Stomach (tissue), 9 donors: Measurements from ENCODE around the gene STAT5B. TPM values are rescaled to one million over a fixed set of nuclear protein-coding genes. Genes with fewer than 3 reads are reported as not detected.

Experiments
- DNase-seq, 2 donors: peaks; one replicate each; pipeline versions ENCODE4 v3.0.0 to v3.0.0-alpha.2; 2013 to 2019
- H3K27ac ChIP-seq, 5 donors: fragments of 200-600 bp in 4 of 5; sonication (generic) in 4 of 5; one replicate each; pipeline ENCODE4 v1.5.1; 2013 to 2019; ENCODE audit warnings: mild to moderate bottlenecking in 1 of 5, moderate library complexity in 1 of 5
- H3K27me3 ChIP-seq, 3 donors: fragments of 200-600 bp; sonication (generic); one replicate each; pipeline ENCODE4 v1.5.1; 2017 to 2019; ENCODE audit warnings: mixed run types in 1 of 3
- H3K36me3 ChIP-seq, 4 donors: fragments of 200-600 bp; sonication (generic); 1 replicate in 3 of 4; 2 replicates in 1 of 4; pipeline ENCODE4 v1.5.1; 2016 to 2019
- H3K4me1 ChIP-seq, 4 donors: fragments of 200-600 bp; sonication (generic); one replicate each; pipeline ENCODE4 v1.5.1; 2016 to 2019
- H3K4me3 ChIP-seq, 4 donors: fragments of 200-600 bp; sonication (generic) in 3 of 4; one replicate each; pipeline ENCODE4 v1.5.1; 2016 to 2019; ENCODE audit warnings: mild to moderate bottlenecking in 1 of 4
- H3K9me3 ChIP-seq, 4 donors: fragments of 200-600 bp; sonication (generic); one replicate each; pipeline ENCODE4 v1.5.1; 2016 to 2019
- EP300 ChIP-seq: sonication (generic); formaldehyde crosslinking; IDR thresholded peaks from one replicate; pipeline ENCODE4 v1.6.1; 2017; ENCODE audit warnings: antibody characterized with exemption
- POLR2A ChIP-seq, 4 donors: fragments of 450-650 bp; IDR thresholded peaks; one replicate each; pipeline ENCODE4 v1.6.1; 2016; ENCODE audit warnings: antibody characterized with exemption in 4 of 4, control low read depth in 2 of 4, mild to moderate bottlenecking in 1 of 4, moderate library complexity in 1 of 4
- POLR2AphosphoS5 ChIP-seq, 3 donors: sonication (generic); formaldehyde crosslinking; IDR thresholded peaks; one replicate each; pipeline ENCODE4 v1.6.1; 2016; ENCODE audit warnings: antibody characterized with exemption in 3 of 3
- WGBS, 5 donors: extraction: QIAGEN DNeasy Blood & Tissue Kit in 3 of 5; methylation state at CpG; one replicate each; pipeline versions ENCODE4 v1.1.5 to v1.1.7; 2013 to 2018; 5-methylcytosine and 5-hydroxymethylcytosine counted together
- intact Hi-C: fragments of 100-400 bp; cut with DNase I; formaldehyde crosslinking; loops from one replicate; pipeline ENCODE4 v1.15.1; 2023; ENCODE audit warnings: low total_unique reads
- polyA plus RNA-seq, 3 donors: library from polyadenylated mRNA; stranded (reverse); fragments of 200-250 nt; gene quantifications; one replicate each; pipeline ENCODE4 v1.2.3, GENCODE V29; 2013
- total RNA-seq, 5 donors: library from RNA; depleted of rRNA; stranded (reverse); fragments of >200 nt; gene quantifications; one replicate each; pipeline versions ENCODE4 v1.1.0 to v1.2.3, GENCODE V29; 2014 to 2016
- TF ChIP-seq, protein P1 (sequence below), 7 experiments: fragments of 450-650 bp in 4 of 7; fragments of 200-600 bp in 3 of 7; sonication (generic) in 3 of 7; IDR thresholded peaks; one replicate each; pipeline ENCODE4 v1.5.1; 2016 to 2019; ENCODE audit warnings: antibody characterized with exemption in 7 of 7, control low read depth in 2 of 7, mild to moderate bottlenecking in 1 of 7
- donor health status: healthy with polysubstance abuse.
- donor health status: Bipolar disorder and iron deficiency.
- donor health status: healthy.

Gene STAT5B
- total and polyA plus RNA-seq, 8 donors = 18.9 to 86.2 (median 52.4) TPM

DNA sequence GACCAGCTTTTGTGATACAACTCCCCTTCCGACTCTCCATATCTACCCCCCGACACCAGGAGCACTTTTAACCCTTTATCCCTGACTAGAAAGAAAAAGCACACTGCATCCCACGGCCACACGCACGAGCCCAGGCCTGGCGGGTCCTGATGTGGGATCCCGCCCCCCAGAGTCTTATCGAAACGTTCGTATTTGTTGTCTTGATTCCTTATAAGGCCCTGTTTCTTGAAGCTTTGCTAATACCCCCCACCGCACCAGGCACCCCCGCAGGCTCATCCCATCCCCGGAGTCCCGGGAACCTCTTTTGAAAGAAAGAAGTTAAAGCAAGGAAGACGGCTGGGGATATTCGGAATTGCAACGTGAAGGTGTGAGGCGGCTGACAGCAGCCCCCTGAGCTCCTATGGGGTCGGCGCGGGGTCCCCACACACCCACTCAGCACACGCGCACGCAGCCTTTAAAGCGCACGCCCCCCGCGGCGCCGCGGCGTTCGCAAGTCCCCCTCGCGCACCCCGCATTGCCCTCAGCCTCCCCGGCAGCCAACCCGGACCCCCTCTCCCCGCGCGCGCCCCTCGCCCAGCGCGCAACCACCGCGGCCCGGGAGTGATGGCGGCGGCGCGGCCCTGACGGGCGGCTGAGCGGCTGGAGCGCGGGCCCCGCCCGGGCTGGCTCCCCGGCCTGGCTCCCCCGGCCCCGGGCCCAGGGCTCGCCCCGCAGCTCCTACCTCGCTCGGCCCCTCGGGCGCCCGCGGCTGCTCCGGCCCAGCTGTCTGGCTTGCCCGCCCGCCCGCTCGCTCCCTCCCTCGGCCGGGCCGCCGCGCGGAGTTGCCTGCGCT, 448 bp downstream of the STAT5B start:
- Histone ChIP-seq H3K4me3 (peak overlapping the region; percentile 90 to 98 (median 92)), H3K9me3 (no peaks in the 10 kb centered on the region), H3K27me3 (no peaks in the 10 kb centered on the region), H3K4me1 (peaks cover 18 to 54% (median 37%) of the 10 kb centered on the region in 4 donors), H3K36me3 (no peaks in the 10 kb centered on the region), H3K27ac (peak overlapping the region; percentile 88 to 98 (median 93))
- 0 to 3% (median 1%) methylated on average over 20 to 82 of the region's 82 CpGs for WGBS, 5 donors
- TF ChIP-seq EP300 (no peak), POLR2A (IDR thresholded peaks at IDR 0.05) (no peak), POLR2AphosphoS5 (IDR thresholded peaks at IDR 0.05) (peak in 2 of 3 donors; percentile 34 to 51)
- TF ChIP-seq, protein P1, sequence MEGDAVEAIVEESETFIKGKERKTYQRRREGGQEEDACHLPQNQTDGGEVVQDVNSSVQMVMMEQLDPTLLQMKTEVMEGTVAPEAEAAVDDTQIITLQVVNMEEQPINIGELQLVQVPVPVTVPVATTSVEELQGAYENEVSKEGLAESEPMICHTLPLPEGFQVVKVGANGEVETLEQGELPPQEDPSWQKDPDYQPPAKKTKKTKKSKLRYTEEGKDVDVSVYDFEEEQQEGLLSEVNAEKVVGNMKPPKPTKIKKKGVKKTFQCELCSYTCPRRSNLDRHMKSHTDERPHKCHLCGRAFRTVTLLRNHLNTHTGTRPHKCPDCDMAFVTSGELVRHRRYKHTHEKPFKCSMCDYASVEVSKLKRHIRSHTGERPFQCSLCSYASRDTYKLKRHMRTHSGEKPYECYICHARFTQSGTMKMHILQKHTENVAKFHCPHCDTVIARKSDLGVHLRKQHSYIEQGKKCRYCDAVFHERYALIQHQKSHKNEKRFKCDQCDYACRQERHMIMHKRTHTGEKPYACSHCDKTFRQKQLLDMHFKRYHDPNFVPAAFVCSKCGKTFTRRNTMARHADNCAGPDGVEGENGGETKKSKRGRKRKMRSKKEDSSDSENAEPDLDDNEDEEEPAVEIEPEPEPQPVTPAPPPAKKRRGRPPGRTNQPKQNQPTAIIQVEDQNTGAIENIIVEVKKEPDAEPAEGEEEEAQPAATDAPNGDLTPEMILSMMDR (IDR thresholded peaks at IDR 0.05) = no peak
- peak in 1 of 2 donors; percentile 65 for DNase-seq
- intact Hi-C loops = no loop called here

DNA sequence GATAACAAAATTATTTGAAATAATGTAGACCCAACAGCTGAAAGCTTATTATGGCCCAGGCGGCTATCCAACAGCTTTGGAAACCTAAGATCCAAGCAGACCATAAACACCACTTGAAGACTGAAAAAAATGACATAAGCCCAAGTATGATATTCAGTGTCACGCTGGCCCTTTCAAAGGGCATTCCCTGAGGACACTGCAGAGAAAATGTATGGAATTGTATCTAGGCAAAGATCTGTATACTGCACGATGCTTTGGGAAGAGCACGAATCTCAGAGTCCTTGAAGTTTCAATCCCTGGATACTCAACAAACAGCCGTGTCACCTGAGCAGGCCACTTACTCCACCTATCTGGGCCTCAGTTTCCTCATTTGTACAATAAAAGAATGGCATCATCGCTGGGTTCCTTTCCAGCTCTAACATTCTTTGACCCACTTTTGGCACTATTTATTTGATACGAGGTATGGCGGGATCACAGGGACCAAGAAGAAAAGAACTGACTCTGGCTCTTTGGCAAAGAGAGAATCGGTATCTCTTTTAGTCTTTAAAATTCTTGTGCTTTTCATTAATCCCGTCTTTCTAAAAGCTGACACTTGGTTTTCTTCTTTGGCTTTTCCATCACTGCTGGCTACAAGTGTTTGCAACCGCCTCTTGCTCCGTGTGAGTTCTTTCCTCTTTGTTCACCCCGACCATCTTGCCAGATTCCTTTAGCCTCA, 1.2 kb downstream of the STAT5B start:
- TF ChIP-seq, protein P1 (IDR thresholded peaks at IDR 0.05) = no peak
- TF ChIP-seq POLR2A (IDR thresholded peaks at IDR 0.05) (no peak), POLR2AphosphoS5 (IDR thresholded peaks at IDR 0.05) (no peak), EP300 (no peak)
- no peak for DNase-seq
- intact Hi-C loops = no loop called here
- 20 to 28% (median 26%) methylated on average over 13 of the region's 13 CpGs for WGBS, 5 donors
- peak overlapping the region; percentile 88 to 98 (median 93) for H3K27ac ChIP-seq
- H3K4me1 ChIP-seq = peaks cover 18 to 62% (median 40%) of the 10 kb centered on the region in 4 donors
- H3K4me3 ChIP-seq = peak overlapping the region; percentile 90 to 98 (median 92)
- no peaks in the 10 kb centered on the region for H3K27me3 ChIP-seq
- H3K9me3 ChIP-seq = no peaks in the 10 kb centered on the region
- no peaks in the 10 kb centered on the region for H3K36me3 ChIP-seq

DNA sequence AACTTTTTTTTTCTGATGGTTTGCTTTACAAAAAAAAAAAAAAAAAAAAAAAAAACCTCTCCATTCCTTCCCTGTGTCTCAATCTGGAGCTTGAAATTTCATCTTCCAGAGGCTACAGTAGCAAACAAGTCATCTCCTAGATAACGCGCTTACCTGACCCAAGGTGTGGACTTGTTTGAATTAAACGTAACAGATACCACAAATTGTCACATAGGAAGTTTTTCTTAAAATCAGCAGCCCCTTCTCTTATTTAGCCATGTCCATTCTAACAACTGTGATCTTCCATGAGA, 2.0 kb downstream of the STAT5B start:
- no peak for TF ChIP-seq POLR2AphosphoS5 (IDR thresholded peaks at IDR 0.05)
- no peak for TF ChIP-seq EP300
- TF ChIP-seq POLR2A (IDR thresholded peaks at IDR 0.05) = no peak
- TF ChIP-seq, protein P1 (IDR thresholded peaks at IDR 0.05) = no peak
- H3K9me3 ChIP-seq = no peaks in the 10 kb centered on the region
- H3K36me3 ChIP-seq = no peaks in the 10 kb centered on the region
- H3K4me3 ChIP-seq = peak overlapping the region in 1 of 4 donors; percentile 98
- intact Hi-C loops = no loop called here
- 69 to 80% (median 78%) methylated on average over 3 of the region's 3 CpGs for WGBS, 5 donors
- DNase-seq = no peak
- H3K27me3 ChIP-seq = no peaks in the 10 kb centered on the region
- peak overlapping the region in 3 of 5 donors; percentile 88 to 96 (median 93) for H3K27ac ChIP-seq
- H3K4me1 ChIP-seq = peaks cover 18 to 67% (median 44%) of the 10 kb centered on the region in 4 donors

DNA sequence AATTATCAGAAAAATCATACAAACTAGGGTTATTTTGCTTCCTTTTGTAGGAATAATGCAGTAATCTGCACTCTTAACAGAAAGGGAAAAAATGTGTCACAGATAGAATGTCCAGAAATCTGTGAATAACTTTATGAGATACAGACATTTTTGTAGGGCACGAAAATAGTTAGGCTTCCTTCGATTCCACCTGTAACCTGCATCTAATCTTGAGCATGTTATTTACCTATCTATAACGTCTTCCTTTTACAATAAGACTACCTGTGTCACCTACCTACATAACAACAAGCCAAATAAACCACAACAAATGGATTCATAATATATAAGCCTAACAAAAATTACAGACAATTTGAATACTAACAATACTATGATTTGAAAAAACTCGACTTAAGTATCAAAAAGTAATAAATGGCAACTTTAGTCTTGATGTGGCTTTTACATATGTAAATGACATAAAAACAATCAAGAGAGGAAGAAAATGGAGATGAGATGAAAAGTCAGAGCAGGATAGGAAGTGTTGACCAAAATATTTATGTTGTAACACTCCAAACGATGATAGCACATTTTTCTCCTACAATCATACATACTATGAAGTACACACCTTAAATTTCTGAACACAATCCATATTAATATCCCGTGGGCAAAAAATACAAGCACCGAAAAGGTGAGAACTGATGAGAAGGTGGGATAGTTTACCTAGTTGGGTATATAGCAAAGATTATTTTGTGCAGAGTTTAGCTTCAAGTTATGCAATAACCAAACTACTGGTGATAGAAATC, 2.5 kb downstream of the STAT5B start:
- H3K27me3 ChIP-seq = no peaks in the 10 kb centered on the region
- no peak for DNase-seq
- 58 to 67% (median 61%) methylated on average over 7 of the region's 7 CpGs for WGBS, 5 donors
- TF ChIP-seq, protein P1 (IDR thresholded peaks at IDR 0.05) = no peak
- TF ChIP-seq POLR2AphosphoS5 (IDR thresholded peaks at IDR 0.05) (no peak), EP300 (no peak), POLR2A (IDR thresholded peaks at IDR 0.05) (no peak)
- no peaks in the 10 kb centered on the region for H3K36me3 ChIP-seq
- H3K27ac ChIP-seq = peak overlapping the region in 2 of 5 donors; percentile 88 to 96
- H3K4me1 ChIP-seq = peaks cover 18 to 71% (median 44%) of the 10 kb centered on the region in 4 donors
- intact Hi-C loops = no loop called here
- H3K4me3 ChIP-seq = no peak overlapping the region
- H3K9me3 ChIP-seq = no peaks in the 10 kb centered on the region
